SK-N-MC (cell line): ENCODE measurements around the gene TBRG4.

Source experiments
- DNase-seq: peaks from one replicate; pipeline ENCODE4 v3.0.0-alpha.2; 2011; ENCODE audit warnings: low read depth, low spot score
- H3K27ac ChIP-seq: fragments of 200-600 bp; sonication (generic); 2 replicates; pipeline ENCODE4 v1.5.1; 2016; ENCODE audit warnings: mixed run types
- H3K36me3 ChIP-seq: fragments of 200-600 bp; sonication (generic); 2 replicates; pipeline ENCODE4 v1.6.1; 2017; ENCODE audit warnings: antibody characterized with exemption, low read length, mixed read lengths; ENCODE audit not compliant: insufficient read depth
- H3K4me3 ChIP-seq: fragments of 200-600 bp; sonication (generic); 2 replicates; pipeline ENCODE4 v1.5.1; 2016
- H3K9ac ChIP-seq: fragments of 200-600 bp; sonication (generic); 2 replicates; pipeline ENCODE4 v1.8.0; 2017; ENCODE audit warnings: mixed run types, mixed read lengths; ENCODE audit not compliant: insufficient read length
- H3K9me3 ChIP-seq: fragments of 200-600 bp; sonication (generic); 2 replicates; pipeline ENCODE4 v1.6.1; 2017; ENCODE audit warnings: low read depth, mild to moderate bottlenecking, antibody characterized with exemption, low read length, moderate library complexity, mixed read lengths
- EZH2 ChIP-seq: fragments of 200-600 bp; sonication (generic); IDR thresholded peaks from one replicate; pipeline ENCODE4 v1.6.1; 2017; ENCODE audit warnings: antibody characterized with exemption
- FOXP2 ChIP-seq: optimal IDR thresholded peaks from 2 replicates; pipeline ENCODE3; 2011; ENCODE audit warnings: mild to moderate bottlenecking, moderate library complexity; ENCODE audit not compliant: insufficient read depth; ENCODE audit errors: extremely low read length, control extremely low read depth
- POLR2AphosphoS5 ChIP-seq: IDR thresholded peaks from 2 replicates; pipeline ENCODE4 v1.6.1; 2012; ENCODE audit warnings: mild to moderate bottlenecking, low read depth, low read length, borderline replicate concordance

TBRG4 gene

DNA sequence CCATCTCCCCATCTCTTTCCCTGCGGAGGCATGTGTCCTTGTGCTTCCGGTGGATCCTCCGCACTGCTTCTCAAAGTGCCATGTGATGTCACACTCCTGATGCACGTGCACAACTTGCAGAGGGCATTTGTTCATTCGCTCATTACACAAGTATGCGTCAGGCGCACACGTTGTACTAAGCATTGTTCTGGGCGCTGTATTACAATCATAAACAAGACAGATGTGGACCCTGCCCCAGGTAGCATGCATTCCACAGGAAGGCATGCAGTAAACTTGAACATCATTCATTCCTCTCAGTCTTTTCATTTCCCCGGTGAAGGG, 37.1 kb upstream of the TBRG4 start:
- no peaks in the 10 kb centered on the region for H3K36me3 ChIP-seq
- TF ChIP-seq EZH2 = no peak
- TF ChIP-seq POLR2AphosphoS5 = no peak
- no peak for TF ChIP-seq FOXP2
- H3K27ac ChIP-seq = no peak overlapping the region
- DNase-seq = no peak
- no peaks in the 10 kb centered on the region for H3K9me3 ChIP-seq
- H3K4me3 ChIP-seq = no peak overlapping the region
- H3K9ac ChIP-seq = no peak overlapping the region

DNA sequence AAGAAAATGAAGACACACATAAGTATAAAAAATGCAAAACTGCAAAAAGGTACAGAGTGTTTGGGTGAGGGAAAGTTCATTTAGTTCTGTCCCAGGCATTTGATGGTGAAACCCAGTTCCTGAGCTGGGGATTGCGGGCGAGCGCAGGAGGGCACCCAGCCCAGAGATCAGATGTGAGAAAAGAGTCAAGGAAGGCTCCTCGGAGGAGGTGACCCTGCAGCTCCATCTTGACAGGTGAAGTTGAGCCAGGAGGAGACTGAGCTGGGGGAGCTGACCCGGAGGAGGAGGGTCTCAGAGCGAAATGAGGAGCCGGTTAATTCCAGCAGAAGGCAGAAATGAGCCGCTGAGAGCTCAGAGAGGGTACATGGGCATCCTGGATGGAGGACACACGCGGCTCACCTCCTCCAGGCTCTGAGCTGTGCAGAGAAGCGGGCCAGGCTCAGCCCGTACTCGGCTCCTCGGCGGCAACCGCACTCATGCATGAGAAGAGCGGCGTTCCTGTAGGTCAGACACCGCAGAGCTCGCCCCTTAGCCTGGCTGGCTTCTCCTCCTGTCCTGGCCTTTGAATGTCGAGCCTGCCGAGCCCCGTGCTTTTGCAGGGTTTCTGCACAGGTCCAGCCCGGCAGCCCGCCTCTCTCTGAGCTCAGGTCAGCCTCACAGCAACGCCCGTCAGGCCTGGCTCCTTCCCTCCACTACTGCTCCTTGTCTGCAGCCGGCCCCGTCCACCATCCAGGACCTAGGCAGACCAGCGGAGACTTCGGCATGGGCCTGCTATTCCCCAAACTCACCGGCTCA, 36.6 kb upstream of the TBRG4 start:
- Histone ChIP-seq H3K27ac (no peak overlapping the region), H3K4me3 (no peak overlapping the region), H3K9me3 (no peaks in the 10 kb centered on the region), H3K9ac (no peak overlapping the region), H3K36me3 (no peaks in the 10 kb centered on the region)
- no peak for TF ChIP-seq POLR2AphosphoS5
- TF ChIP-seq FOXP2 = no peak
- TF ChIP-seq EZH2 = no peak
- DNase-seq = no peak

DNA sequence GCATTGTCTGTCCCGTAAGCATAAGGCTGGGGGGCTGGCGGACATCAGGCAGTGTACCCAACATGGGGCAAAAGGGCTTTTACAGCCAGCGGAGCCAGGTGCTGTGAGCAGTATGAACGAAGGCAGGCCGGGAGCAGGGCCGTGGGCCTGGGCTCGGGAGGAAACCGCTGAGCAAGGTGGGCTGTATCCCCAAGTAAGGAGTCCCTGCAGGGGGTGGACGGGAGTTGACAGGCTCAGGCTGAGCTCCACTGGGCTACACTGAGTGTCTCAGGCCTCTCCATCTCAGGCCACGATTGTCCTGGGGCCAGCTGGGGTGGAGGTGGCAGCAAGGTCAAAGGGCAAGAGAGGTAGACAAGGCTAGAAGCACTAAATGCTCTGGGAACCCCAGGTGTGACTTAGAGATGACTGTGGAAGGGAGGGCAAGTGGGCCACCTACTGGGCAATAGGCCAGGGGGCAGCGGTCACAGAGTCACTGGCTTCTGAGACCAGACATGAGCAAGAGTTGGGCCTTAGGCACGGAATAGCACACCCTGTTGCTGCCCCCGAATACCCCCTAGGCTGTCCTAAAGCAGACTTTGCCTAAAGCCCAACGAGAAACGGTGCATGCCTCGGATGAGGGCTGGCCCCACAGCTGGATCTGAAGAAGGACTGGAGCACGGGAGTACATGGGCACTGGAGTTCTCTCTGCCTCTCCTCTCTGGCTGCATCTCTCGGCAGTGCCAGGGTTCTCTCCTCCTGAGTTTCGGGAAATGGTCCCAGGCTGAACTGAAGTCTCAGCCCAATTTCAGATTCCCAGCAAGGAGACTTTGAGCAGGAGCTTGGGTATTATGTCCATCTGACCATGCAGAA, 35.3 kb upstream of the TBRG4 start:
- Histone ChIP-seq H3K27ac (no peak overlapping the region), H3K36me3 (no peaks in the 10 kb centered on the region), H3K9ac (no peak overlapping the region), H3K4me3 (no peak overlapping the region), H3K9me3 (no peaks in the 10 kb centered on the region)
- DNase-seq = no peak
- no peak for TF ChIP-seq FOXP2
- TF ChIP-seq POLR2AphosphoS5 = no peak
- no peak for TF ChIP-seq EZH2

DNA sequence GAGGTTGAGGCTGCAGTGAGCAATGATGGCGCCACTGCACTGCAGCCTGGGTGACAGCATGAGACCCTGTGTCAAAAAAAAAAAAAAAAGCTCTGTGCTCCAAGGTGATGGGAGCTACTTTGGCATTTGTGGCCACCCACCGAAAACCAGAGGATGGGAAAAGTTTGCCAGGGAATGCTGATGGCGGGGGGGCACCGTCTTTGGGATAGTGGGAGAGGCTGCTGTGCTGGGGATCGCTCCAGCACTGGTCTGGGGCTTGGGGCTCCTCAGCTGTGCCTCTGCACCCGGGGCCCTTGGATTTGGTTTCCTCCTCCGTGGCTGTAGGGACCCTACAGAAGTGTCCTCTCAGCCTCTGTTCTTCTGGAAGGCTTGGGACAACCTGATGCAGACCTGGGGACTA, 34.4 kb upstream of the TBRG4 start:
- TF ChIP-seq EZH2 (no peak), FOXP2 (no peak), POLR2AphosphoS5 (no peak)
- H3K36me3 ChIP-seq = no peaks in the 10 kb centered on the region
- no peak overlapping the region for H3K4me3 ChIP-seq
- no peak for DNase-seq
- H3K9ac ChIP-seq = no peak overlapping the region
- H3K9me3 ChIP-seq = no peaks in the 10 kb centered on the region
- no peak overlapping the region for H3K27ac ChIP-seq

DNA sequence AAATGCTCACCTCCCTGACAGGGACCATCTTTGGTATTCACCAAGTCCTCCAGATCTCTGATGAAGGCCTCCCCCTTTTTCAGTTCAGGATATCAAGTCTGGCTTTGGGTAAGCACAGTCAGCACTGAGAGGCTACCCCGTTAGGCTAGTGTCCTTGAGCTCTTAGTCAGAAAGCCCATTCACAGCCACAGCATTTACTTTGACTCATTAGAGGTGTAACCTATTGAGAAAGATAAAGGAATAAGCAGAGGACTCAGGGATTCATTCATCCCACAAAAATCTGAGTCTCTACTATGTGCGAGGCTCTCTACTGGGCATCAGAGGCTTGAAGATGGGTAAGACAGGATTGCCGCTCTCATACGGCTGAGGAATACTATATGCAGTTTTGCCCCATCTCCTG, 32.1 kb upstream of the TBRG4 start:
- Histone ChIP-seq H3K9me3 (no peaks in the 10 kb centered on the region), H3K27ac (no peak overlapping the region), H3K4me3 (no peak overlapping the region), H3K36me3 (no peaks in the 10 kb centered on the region), H3K9ac (no peak overlapping the region)
- TF ChIP-seq FOXP2 (no peak), EZH2 (no peak), POLR2AphosphoS5 (no peak)
- DNase-seq = no peak

DNA sequence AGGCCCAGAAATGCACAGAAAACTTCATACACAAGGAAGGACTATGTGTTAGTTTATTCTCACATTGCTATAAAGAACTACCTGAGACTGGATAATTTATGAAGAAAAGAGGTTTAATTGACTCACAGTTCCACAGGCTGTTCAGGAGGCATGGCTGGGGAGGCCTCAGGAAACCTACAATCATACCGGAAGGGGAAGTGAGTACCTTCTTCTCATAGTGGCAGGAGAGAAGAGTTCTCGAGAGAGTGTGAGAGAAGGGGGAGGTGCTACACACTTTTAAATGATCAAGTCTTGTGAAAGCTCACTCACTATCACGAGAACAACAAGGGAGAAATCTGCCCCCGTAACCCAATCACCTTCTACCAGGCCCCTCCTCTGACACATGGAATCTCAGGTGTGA, 29.3 kb upstream of the TBRG4 start:
- no peak overlapping the region for H3K27ac ChIP-seq
- TF ChIP-seq EZH2 (no peak), FOXP2 (no peak)
- H3K9me3 ChIP-seq = no peaks in the 10 kb centered on the region
- no peak overlapping the region for H3K4me3 ChIP-seq
- no peaks in the 10 kb centered on the region for H3K36me3 ChIP-seq
- H3K9ac ChIP-seq = no peak overlapping the region
- DNase-seq = no peak

DNA sequence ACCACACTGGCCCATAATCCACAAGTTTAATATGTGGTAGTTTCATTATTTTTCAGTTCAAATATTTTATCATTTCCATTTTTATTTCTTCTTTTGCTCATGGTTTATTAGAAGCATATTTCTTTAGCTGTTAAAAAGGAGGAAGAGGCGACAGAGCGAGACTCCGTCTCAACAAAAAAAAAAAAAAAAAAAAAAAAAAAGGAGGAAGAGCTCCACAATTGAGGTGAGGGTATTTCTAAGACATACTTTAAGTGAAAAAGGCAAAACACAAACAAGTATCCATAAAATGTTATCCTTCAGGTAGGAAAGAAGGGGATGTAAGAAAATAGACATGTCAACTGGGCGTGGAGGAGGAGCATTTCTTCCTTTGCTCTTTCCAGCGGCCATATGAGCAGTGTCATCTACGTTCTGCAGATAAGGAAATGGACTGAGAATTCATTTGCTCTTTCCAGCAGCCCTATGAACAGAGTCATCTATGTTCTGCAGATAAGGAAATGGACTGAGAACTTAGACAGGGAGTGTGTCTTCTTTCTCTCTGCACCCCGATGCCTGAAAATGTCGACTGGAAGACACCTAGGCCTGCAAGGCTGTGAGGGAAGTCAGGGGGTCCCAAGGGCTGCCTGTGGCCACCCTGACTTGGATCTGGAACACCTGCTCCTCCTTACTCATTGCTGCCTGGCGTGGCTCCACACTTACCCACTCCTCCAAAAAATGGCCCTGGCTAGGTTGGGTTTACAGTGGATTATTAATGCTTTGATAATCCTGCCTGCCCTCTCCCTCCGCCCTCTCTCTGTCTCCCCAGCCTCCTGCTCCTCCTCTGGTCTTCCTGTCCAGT, 27.2 kb upstream of the TBRG4 start:
- H3K36me3 ChIP-seq = no peaks in the 10 kb centered on the region
- TF ChIP-seq POLR2AphosphoS5 (no peak), EZH2 (no peak), FOXP2 (no peak)
- H3K4me3 ChIP-seq = no peak overlapping the region
- H3K9me3 ChIP-seq = no peaks in the 10 kb centered on the region
- H3K27ac ChIP-seq = no peak overlapping the region
- DNase-seq = no peak
- no peak overlapping the region for H3K9ac ChIP-seq

DNA sequence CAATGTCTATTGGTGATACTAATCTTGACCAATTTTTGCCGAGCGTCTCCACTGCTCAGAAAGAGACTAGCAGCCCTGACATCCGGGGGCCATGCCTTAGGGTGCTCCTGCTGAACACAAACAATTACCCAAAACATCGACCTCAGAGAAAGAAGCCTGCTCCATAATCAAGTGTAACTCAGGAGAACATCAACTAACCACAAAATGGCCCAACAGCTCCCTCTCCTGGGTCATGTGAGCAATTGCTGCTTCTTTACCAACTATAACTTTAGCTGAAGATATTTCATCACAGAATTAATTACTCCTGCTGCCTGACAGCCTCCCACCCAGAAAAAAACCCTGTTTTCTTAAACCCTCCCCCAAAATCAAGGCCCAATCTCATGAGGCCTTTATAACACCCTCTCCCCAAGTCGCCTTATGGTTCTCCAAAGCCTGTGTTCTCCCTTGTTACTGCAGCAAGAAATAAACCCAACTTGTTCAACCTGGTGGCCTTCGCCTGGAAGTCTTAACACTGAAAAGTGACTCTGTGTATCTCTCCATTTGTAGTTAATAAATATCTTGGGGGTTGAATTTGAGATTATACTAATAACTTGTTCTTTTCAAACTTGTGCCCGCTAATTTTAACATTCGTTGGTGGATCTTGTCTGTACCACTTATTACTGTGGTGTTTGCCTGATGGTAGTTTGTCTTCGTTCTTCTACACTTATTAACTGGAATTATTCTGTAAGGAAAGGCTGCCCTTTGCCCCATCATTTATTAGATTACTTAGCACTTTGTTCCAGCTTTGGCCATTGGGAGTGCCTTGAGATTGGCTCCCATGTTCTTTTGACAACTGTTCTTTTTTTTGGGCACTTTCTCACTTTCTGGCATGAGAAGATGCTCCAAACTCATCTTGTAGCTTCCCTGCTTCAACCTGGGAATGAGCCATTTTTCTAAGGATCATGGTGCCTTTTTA, 24.9 kb upstream of the TBRG4 start:
- H3K4me3 ChIP-seq = no peak overlapping the region
- H3K36me3 ChIP-seq = no peaks in the 10 kb centered on the region
- TF ChIP-seq FOXP2 (no peak), POLR2AphosphoS5 (no peak), EZH2 (no peak)
- no peaks in the 10 kb centered on the region for H3K9me3 ChIP-seq
- H3K9ac ChIP-seq = no peak overlapping the region
- H3K27ac ChIP-seq = no peak overlapping the region
- DNase-seq = peak; percentile 61
